Uterus (tissue), 4 donors: Measurements from ENCODE around the gene IVD. TPM values are rescaled to one million over a fixed set of nuclear protein-coding genes. Genes with fewer than 3 reads are reported as not detected.

Experiments used
- DNase-seq, 2 donors: peaks; one replicate each; pipeline ENCODE4 v3.0.0-alpha.2; 2019 to 2020
- H3K27ac ChIP-seq, 2 donors: fragments of 200-600 bp; sonication (generic); 1 replicate in 1 of 2; 2 replicates in 1 of 2; pipeline ENCODE4 v1.5.1; 2016 to 2018
- H3K27me3 ChIP-seq, 2 donors: fragments of 200-600 bp; sonication (generic); one replicate each; pipeline ENCODE4 v1.5.1; 2018 to 2019; ENCODE audit warnings: control low read depth in 1 of 2
- H3K36me3 ChIP-seq, 2 donors: fragments of 200-600 bp; sonication (generic); one replicate each; pipeline ENCODE4 v1.5.1; 2019; ENCODE audit warnings: control low read depth in 1 of 2
- H3K4me1 ChIP-seq, 2 donors: fragments of 200-600 bp; sonication (generic); one replicate each; pipeline ENCODE4 v1.5.1; 2018 to 2019; ENCODE audit warnings: control low read depth in 1 of 2
- H3K4me3 ChIP-seq, 2 donors: fragments of 200-600 bp; sonication (generic); 1 replicate in 1 of 2; 2 replicates in 1 of 2; pipeline ENCODE4 v1.5.1; 2018 to 2019; ENCODE audit warnings: mild to moderate bottlenecking in 1 of 2
- H3K9me3 ChIP-seq, 2 donors: fragments of 200-600 bp; sonication (generic); one replicate each; pipeline ENCODE4 v1.5.1; 2019; ENCODE audit warnings: control low read depth in 1 of 2
- POLR2A ChIP-seq, 2 donors: fragments of 450-650 bp; IDR thresholded peaks; one replicate each; pipeline ENCODE4 v1.6.1; 2016; ENCODE audit warnings: antibody characterized with exemption in 2 of 2, mild to moderate bottlenecking in 1 of 2, moderate library complexity in 1 of 2
- intact Hi-C: fragments of 100-400 bp; cut with DNase I; formaldehyde crosslinking; loops from one replicate; pipeline ENCODE4 v1.15.1; 2023; ENCODE audit warnings: low total_unique reads
- total RNA-seq, 4 donors: library from RNA; depleted of rRNA in 3 of 4; stranded (reverse); fragments of >200 nt in 3 of 4; gene quantifications; one replicate each; pipeline versions ENCODE4 v1.1.0 to v1.2.4, GENCODE V29; 2014 to 2023
- TF ChIP-seq, protein P1 (sequence below), 4 experiments: fragments of 200-600 bp in 2 of 4; fragments of 450-650 bp in 2 of 4; sonication (generic) in 2 of 4; IDR thresholded peaks; one replicate each; pipeline ENCODE4 v1.5.1; 2016 to 2019; ENCODE audit warnings: antibody characterized with exemption in 4 of 4, mild to moderate bottlenecking in 2 of 4, moderate library complexity in 1 of 4
- donor health status: DM: yes; HTN: yes; CAD: no.

Gene IVD
- total RNA-seq, 4 donors from 2014 or later = 66.5 to 203 (median 83.7) TPM

DNA sequence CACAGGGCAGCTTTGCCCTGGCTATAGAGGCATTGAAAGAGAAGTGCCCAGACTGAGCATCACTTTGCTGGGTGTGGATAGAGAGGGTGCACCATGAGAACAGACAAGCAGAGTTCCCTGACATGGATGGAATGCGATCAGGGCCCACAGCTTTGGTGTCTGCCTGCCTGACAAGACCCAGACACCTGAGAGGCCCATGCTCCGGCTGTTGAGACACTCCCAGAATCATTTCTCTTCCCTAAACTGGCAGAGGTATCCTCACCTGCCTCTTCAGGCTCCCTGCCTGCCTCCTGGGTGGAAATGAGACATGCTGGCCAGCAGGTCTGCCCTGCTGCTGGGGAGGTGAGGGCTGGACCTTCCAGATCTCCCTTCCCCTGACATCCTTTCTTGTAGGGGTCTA lies 54.8 kb downstream of the IVD start:
- Histone ChIP-seq H3K9me3 (no peaks in the 10 kb centered on the region), H3K27ac (no peak overlapping the region), H3K4me3 (no peak overlapping the region), H3K4me1 (no peaks in the 10 kb centered on the region), H3K36me3 (no peaks in the 10 kb centered on the region), H3K27me3 (no peaks in the 10 kb centered on the region)
- intact Hi-C loops = no loop called here
- TF ChIP-seq, protein P1, sequence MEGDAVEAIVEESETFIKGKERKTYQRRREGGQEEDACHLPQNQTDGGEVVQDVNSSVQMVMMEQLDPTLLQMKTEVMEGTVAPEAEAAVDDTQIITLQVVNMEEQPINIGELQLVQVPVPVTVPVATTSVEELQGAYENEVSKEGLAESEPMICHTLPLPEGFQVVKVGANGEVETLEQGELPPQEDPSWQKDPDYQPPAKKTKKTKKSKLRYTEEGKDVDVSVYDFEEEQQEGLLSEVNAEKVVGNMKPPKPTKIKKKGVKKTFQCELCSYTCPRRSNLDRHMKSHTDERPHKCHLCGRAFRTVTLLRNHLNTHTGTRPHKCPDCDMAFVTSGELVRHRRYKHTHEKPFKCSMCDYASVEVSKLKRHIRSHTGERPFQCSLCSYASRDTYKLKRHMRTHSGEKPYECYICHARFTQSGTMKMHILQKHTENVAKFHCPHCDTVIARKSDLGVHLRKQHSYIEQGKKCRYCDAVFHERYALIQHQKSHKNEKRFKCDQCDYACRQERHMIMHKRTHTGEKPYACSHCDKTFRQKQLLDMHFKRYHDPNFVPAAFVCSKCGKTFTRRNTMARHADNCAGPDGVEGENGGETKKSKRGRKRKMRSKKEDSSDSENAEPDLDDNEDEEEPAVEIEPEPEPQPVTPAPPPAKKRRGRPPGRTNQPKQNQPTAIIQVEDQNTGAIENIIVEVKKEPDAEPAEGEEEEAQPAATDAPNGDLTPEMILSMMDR (IDR thresholded peaks at IDR 0.05) = no peak
- no peak for TF ChIP-seq POLR2A (IDR thresholded peaks at IDR 0.05)
- no peak for DNase-seq

GRCh38 chr15:40461958-40462357 lies 56.4 kb downstream of the IVD start:
- Histone ChIP-seq H3K27ac (no peak overlapping the region), H3K4me3 (no peak overlapping the region), H3K4me1 (no peaks in the 10 kb centered on the region), H3K27me3 (no peaks in the 10 kb centered on the region), H3K9me3 (no peaks in the 10 kb centered on the region), H3K36me3 (no peaks in the 10 kb centered on the region)
- TF ChIP-seq POLR2A (IDR thresholded peaks at IDR 0.05) = no peak
- TF ChIP-seq, protein P1 (IDR thresholded peaks at IDR 0.05) = no peak
- intact Hi-C loops = no loop called here
- DNase-seq = no peak

DNA sequence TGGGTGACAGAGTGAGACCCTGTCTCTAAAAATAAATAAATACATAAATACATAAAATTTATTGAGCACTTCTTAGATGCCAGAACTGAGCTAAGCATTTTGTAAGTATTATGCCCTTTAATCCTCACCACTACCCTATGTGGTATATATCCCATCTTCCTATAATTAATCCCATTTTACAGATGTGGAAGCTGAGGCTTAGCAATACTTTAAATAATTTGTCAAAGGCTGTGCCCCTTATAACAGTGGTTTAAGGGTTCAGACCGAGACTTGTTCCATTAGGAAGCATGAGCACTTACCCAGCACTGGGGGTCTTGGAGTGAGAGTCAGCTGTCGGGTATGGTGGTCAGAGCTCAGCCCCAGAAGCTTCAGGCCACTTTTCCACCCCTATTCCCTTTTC lies 57.7 kb downstream of the IVD start:
- no peaks in the 10 kb centered on the region for H3K9me3 ChIP-seq
- H3K27me3 ChIP-seq = no peaks in the 10 kb centered on the region
- no peak for TF ChIP-seq POLR2A (IDR thresholded peaks at IDR 0.05)
- TF ChIP-seq, protein P1 (IDR thresholded peaks at IDR 0.05) = no peak
- no peak overlapping the region for H3K27ac ChIP-seq
- H3K36me3 ChIP-seq = no peaks in the 10 kb centered on the region
- H3K4me1 ChIP-seq = no peaks in the 10 kb centered on the region
- no peak for DNase-seq
- intact Hi-C loops = no loop called here
- H3K4me3 ChIP-seq = no peak overlapping the region

GRCh38 chr15:40463886-40464545 lies 58.4 kb downstream of the IVD start:
- Histone ChIP-seq H3K27me3 (no peaks in the 10 kb centered on the region), H3K36me3 (no peaks in the 10 kb centered on the region), H3K4me3 (no peak overlapping the region), H3K4me1 (no peaks in the 10 kb centered on the region), H3K27ac (no peak overlapping the region), H3K9me3 (no peaks in the 10 kb centered on the region)
- no peak for DNase-seq
- intact Hi-C loops = no loop called here
- no peak for TF ChIP-seq POLR2A (IDR thresholded peaks at IDR 0.05)
- TF ChIP-seq, protein P1 (IDR thresholded peaks at IDR 0.05) = no peak

- TF ChIP-seq POLR2A (IDR thresholded peaks at IDR 0.05) = no peak
- TF ChIP-seq, protein P1 (IDR thresholded peaks at IDR 0.05) = no peak
- intact Hi-C loops = no loop called here
- Histone ChIP-seq H3K36me3 (no peaks in the 10 kb centered on the region), H3K27me3 (no peaks in the 10 kb centered on the region), H3K27ac (no peak overlapping the region), H3K4me3 (no peak overlapping the region), H3K9me3 (no peaks in the 10 kb centered on the region), H3K4me1 (no peaks in the 10 kb centered on the region)
- DNase-seq = no peak
Measured at GRCh38 chr15:40464595-40465185, 59.1 kb downstream of the IVD start.
